Measurements from ENCODE around the gene PTRHD1. TPM values are rescaled to one million over a fixed set of nuclear protein-coding genes. Genes with fewer than 3 reads are reported as not detected.

Gene PTRHD1
- total and polyA plus RNA-seq, 2 donors (not counting 1 experiment from before 2014, with no cell fraction given): 26.3 to 29.9 TPM

DNA sequence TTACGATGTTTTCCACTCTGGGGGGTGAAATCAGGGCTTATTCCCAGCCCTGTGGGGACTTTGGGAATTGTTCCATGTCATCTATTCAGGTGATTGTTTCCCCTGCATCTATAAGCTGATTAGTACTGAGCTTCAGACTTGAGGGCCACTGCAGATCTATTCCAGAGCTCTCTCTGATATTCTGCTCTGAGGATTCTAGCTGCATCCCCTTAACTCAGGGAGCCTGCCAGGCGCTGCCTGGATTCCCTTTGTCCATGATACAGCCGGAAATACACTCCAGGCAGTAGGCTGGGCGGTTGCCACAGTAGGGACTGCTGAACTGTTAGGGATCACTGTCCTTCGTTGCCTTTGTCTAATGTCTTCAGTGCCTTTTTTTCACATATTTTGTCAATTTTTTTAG, 31.3 kb downstream of the PTRHD1 start:
- Histone ChIP-seq H3K4me1 (ENCODE audit: control insufficient read depth, extremely low read depth, insufficient read depth, low read length) (no peaks in the 10 kb centered on the region), H2AFZ (ENCODE audit: low read length) (no peak overlapping the region), H3K79me2 (ENCODE audit: control insufficient read depth, insufficient read depth, low read length) (no peaks in the 10 kb centered on the region), H3K4me2 (ENCODE audit: extremely low read depth, insufficient read depth, low read length) (no peak overlapping the region), H3K27me3 (ENCODE audit: control insufficient read depth, insufficient read depth, low read length) (no peaks in the 10 kb centered on the region), H3K9me3 (ENCODE audit: control insufficient read depth, insufficient read depth, low read depth, low read length) (no peaks in the 10 kb centered on the region), H3K36me3 (ENCODE audit: control insufficient read depth, insufficient read depth, low read length) (no peaks in the 10 kb centered on the region), H4K20me1 (ENCODE audit: control insufficient read depth, extremely low read depth, insufficient read depth, low read length) (no peaks in the 10 kb centered on the region), H3K9ac (ENCODE audit: insufficient read depth, low read length) (no peak overlapping the region), H3K4me3 (replicated peaks in 1 of 4; ENCODE audit: control extremely low read depth in 1 of 4, insufficient read depth in 1 of 4, low read depth in 3 of 4, low read length in 4 of 4) (no peak overlapping the region), H3K27ac (ENCODE audit: insufficient read depth, low read length) (no peak overlapping the region)
- TF ChIP-seq, protein P1, sequence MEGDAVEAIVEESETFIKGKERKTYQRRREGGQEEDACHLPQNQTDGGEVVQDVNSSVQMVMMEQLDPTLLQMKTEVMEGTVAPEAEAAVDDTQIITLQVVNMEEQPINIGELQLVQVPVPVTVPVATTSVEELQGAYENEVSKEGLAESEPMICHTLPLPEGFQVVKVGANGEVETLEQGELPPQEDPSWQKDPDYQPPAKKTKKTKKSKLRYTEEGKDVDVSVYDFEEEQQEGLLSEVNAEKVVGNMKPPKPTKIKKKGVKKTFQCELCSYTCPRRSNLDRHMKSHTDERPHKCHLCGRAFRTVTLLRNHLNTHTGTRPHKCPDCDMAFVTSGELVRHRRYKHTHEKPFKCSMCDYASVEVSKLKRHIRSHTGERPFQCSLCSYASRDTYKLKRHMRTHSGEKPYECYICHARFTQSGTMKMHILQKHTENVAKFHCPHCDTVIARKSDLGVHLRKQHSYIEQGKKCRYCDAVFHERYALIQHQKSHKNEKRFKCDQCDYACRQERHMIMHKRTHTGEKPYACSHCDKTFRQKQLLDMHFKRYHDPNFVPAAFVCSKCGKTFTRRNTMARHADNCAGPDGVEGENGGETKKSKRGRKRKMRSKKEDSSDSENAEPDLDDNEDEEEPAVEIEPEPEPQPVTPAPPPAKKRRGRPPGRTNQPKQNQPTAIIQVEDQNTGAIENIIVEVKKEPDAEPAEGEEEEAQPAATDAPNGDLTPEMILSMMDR (conservative IDR thresholded peaks at IDR 0.05 in 1 of 2, IDR thresholded peaks at IDR 0.05 in 1 of 2; ENCODE audit: low read depth in 1 of 2, low read length in 2 of 2): no peak
- no peak for TF ChIP-seq EZH2 (IDR thresholded peaks at IDR 0.05; ENCODE audit: low read length, missing control alignments)
- DNase-seq (ENCODE audit: low read depth in 2 of 2): no peak

DNA sequence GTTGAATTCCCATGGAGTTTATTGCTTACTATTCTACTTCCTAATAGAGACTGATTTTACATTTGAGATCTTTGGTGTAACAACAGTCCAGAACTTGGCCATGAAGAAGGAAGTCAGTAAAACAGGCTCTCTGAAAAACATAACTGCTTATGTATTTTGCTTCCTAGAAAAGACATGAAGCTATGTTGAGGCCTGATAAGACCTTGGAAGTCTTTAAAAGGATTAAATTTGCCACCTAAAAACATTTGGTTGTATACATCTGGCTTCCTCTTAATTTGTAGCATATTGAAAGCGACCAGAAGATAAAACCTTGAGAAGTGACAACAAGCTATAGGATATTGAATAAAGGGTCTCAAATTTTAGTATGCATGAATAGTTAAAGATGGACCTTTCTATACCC, 36.4 kb downstream of the PTRHD1 start:
- no peak overlapping the region for H3K4me2 ChIP-seq (ENCODE audit: extremely low read depth, insufficient read depth, low read length)
- H3K27ac ChIP-seq (ENCODE audit: insufficient read depth, low read length): no peak overlapping the region
- H3K79me2 ChIP-seq (ENCODE audit: control insufficient read depth, insufficient read depth, low read length): no peaks in the 10 kb centered on the region
- no peak for DNase-seq (ENCODE audit: low read depth in 2 of 2)
- no peak overlapping the region for H2AFZ ChIP-seq (ENCODE audit: low read length)
- TF ChIP-seq, protein P1 (conservative IDR thresholded peaks at IDR 0.05 in 1 of 2, IDR thresholded peaks at IDR 0.05 in 1 of 2; ENCODE audit: low read depth in 1 of 2, low read length in 2 of 2): no peak
- no peak for TF ChIP-seq EZH2 (IDR thresholded peaks at IDR 0.05; ENCODE audit: low read length, missing control alignments)
- no peaks in the 10 kb centered on the region for H3K36me3 ChIP-seq (ENCODE audit: control insufficient read depth, insufficient read depth, low read length)
- H3K4me3 ChIP-seq (replicated peaks in 1 of 4; ENCODE audit: control extremely low read depth in 1 of 4, insufficient read depth in 1 of 4, low read depth in 3 of 4, low read length in 4 of 4): no peak overlapping the region
- no peak overlapping the region for H3K9ac ChIP-seq (ENCODE audit: insufficient read depth, low read length)
- H3K9me3 ChIP-seq (ENCODE audit: control insufficient read depth, insufficient read depth, low read depth, low read length): no peaks in the 10 kb centered on the region
- H4K20me1 ChIP-seq (ENCODE audit: control insufficient read depth, extremely low read depth, insufficient read depth, low read length): no peaks in the 10 kb centered on the region
- H3K27me3 ChIP-seq (ENCODE audit: control insufficient read depth, insufficient read depth, low read length): no peaks in the 10 kb centered on the region
- H3K4me1 ChIP-seq (ENCODE audit: control insufficient read depth, extremely low read depth, insufficient read depth, low read length): no peaks in the 10 kb centered on the region

DNA sequence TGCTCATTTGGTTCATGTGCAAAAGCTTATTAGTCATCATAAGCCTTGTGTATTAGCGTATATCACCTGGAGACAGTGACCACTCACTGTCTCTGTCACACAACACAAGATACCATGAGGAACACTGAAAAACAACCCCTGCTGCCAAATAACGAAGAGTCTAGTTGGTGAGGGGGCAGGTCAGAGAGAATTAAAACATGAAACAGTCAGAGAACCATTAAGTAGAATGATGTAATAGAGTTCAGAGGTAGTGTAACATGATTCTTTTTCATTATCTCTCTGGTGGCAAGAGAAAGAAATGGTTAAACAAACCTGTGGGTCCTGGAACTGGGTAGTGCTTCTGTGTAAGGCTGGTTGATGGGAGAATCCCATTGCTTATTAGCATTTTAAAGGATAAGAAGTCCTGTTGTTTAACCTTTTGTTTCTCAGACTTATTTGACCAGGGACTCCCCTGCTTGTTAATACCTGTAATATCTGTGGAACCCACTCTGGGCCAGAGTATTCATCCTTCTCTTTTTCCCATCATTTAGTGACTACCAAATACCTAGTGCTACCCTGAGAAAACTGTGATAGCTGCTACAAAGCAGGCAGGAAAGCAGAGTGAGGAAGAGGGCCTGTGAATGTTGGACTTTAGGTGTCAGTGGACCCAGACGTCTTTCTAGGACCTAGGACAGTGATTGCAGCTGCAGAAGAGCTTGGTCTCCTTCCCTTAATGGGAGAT, 38.0 kb downstream of the PTRHD1 start:
- no peaks in the 10 kb centered on the region for H3K36me3 ChIP-seq (ENCODE audit: control insufficient read depth, insufficient read depth, low read length)
- no peak for DNase-seq (ENCODE audit: low read depth in 2 of 2)
- H3K4me2 ChIP-seq (ENCODE audit: extremely low read depth, insufficient read depth, low read length): no peak overlapping the region
- H3K27me3 ChIP-seq (ENCODE audit: control insufficient read depth, insufficient read depth, low read length): no peaks in the 10 kb centered on the region
- H3K79me2 ChIP-seq (ENCODE audit: control insufficient read depth, insufficient read depth, low read length): no peaks in the 10 kb centered on the region
- no peaks in the 10 kb centered on the region for H3K9me3 ChIP-seq (ENCODE audit: control insufficient read depth, insufficient read depth, low read depth, low read length)
- H3K4me1 ChIP-seq (ENCODE audit: control insufficient read depth, extremely low read depth, insufficient read depth, low read length): no peaks in the 10 kb centered on the region
- H3K9ac ChIP-seq (ENCODE audit: insufficient read depth, low read length): no peak overlapping the region
- no peak overlapping the region for H3K4me3 ChIP-seq (replicated peaks in 1 of 4; ENCODE audit: control extremely low read depth in 1 of 4, insufficient read depth in 1 of 4, low read depth in 3 of 4, low read length in 4 of 4)
- H3K27ac ChIP-seq (ENCODE audit: insufficient read depth, low read length): no peak overlapping the region
- no peak overlapping the region for H2AFZ ChIP-seq (ENCODE audit: low read length)
- TF ChIP-seq, protein P1 (conservative IDR thresholded peaks at IDR 0.05 in 1 of 2, IDR thresholded peaks at IDR 0.05 in 1 of 2; ENCODE audit: low read depth in 1 of 2, low read length in 2 of 2): no peak
- no peaks in the 10 kb centered on the region for H4K20me1 ChIP-seq (ENCODE audit: control insufficient read depth, extremely low read depth, insufficient read depth, low read length)
